NCI-H2107 (cell line): Measurements from ENCODE around the gene SPAG9.
A peak's percentile ranks its signal among the peaks of the same experiment; 100 is the strongest.

Experiments
- DNase-seq: peaks from one replicate; lab custom pipeline; 2025; lab: John Stamatoyannopoulos, UW

SPAG9 gene

GRCh38 chr17:50989149-50989548 lies 131.5 kb downstream of the SPAG9 start:
- no peak for DNase-seq

- DNase-seq = no peak
Measured at GRCh38 chr17:50988427-50988826, 132.2 kb downstream of the SPAG9 start.

- DNase-seq = no peak
Measured at GRCh38 chr17:50986989-50987660, 133.5 kb downstream of the SPAG9 start.

GRCh38 chr17:50981279-50981678 lies 139.4 kb downstream of the SPAG9 start:
- no peak for DNase-seq

GRCh38 chr17:50979524-50979927 lies 141.1 kb downstream of the SPAG9 start:
- DNase-seq = no peak

- DNase-seq = no peak
Measured at GRCh38 chr17:50977487-50978159, 143.0 kb downstream of the SPAG9 start.

- no peak for DNase-seq
Measured at GRCh38 chr17:50976951-50977472, 143.7 kb downstream of the SPAG9 start.

GRCh38 chr17:50973557-50974494 lies 146.8 kb downstream of the SPAG9 start:
- no peak for DNase-seq

- no peak for DNase-seq
Measured at GRCh38 chr17:50972577-50972976, 148.1 kb downstream of the SPAG9 start.

GRCh38 chr17:50967795-50968194 lies 152.9 kb downstream of the SPAG9 start:
- DNase-seq = no peak

- no peak for DNase-seq
Measured at GRCh38 chr17:50966163-50966666, 154.5 kb downstream of the SPAG9 start.

GRCh38 chr17:50963139-50963538 lies 157.5 kb downstream of the SPAG9 start:
- DNase-seq = no peak

- DNase-seq = no peak
Measured at GRCh38 chr17:50961282-50962220, 159.1 kb downstream of the SPAG9 start.

- DNase-seq = no peak
Measured at GRCh38 chr17:50959341-50959740, 161.3 kb downstream of the SPAG9 start.

- no peak for DNase-seq
Measured at GRCh38 chr17:50957600-50958575, 162.8 kb downstream of the SPAG9 start.

- DNase-seq = peak; percentile 19
Measured at GRCh38 chr17:50956750-50957523, 163.7 kb downstream of the SPAG9 start.

GRCh38 chr17:50956409-50956749 lies 164.3 kb downstream of the SPAG9 start:
- no peak for DNase-seq

- DNase-seq = no peak
Measured at GRCh38 chr17:50955667-50956120, 165.0 kb downstream of the SPAG9 start.

GRCh38 chr17:50955160-50955559 lies 165.5 kb downstream of the SPAG9 start:
- no peak for DNase-seq
